Gastroesophageal sphincter (tissue), 3 donors: ENCODE results near the gene WDFY1.

Experiments
- EP300 ChIP-seq: sonication (generic); formaldehyde crosslinking; IDR thresholded peaks from one replicate; pipeline ENCODE4 v1.6.1; 2017; ENCODE audit warnings: antibody characterized with exemption, mild to moderate bottlenecking
- POLR2A ChIP-seq, 2 donors: fragments of 450-650 bp; IDR thresholded peaks; one replicate each; pipeline ENCODE4 v1.6.1; 2017; ENCODE audit warnings: antibody characterized with exemption in 2 of 2, mild to moderate bottlenecking in 2 of 2, moderate library complexity in 1 of 2
- TF ChIP-seq, protein P1 (sequence below), 4 experiments: fragments of 200-600 bp in 2 of 4; fragments of 450-650 bp in 2 of 4; sonication (generic) in 1 of 4; IDR thresholded peaks; one replicate each; pipeline ENCODE4 v1.5.1; 2017 to 2019; ENCODE audit warnings: antibody characterized with exemption in 4 of 4, mild to moderate bottlenecking in 2 of 4, moderate library complexity in 2 of 4

DNA sequence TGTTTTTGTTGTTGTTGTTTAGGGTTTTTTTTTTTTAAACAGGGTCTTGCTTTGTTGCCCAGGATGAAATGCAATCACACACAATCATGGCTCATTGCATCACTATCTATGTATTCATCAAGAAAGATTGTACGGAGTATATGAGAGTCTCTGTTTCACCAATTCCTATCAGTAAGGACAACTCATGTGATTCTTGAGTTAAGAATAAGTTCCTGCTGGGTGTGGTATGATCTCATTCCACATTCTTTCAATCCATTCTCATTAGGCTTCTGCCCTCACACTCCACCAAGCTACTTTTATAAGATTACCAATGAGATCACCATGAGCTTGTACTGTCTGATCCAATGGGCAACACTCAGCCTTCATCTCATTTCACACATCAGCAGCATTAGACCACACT, 98.6 kb downstream of the WDFY1 start:
- TF ChIP-seq, protein P1, sequence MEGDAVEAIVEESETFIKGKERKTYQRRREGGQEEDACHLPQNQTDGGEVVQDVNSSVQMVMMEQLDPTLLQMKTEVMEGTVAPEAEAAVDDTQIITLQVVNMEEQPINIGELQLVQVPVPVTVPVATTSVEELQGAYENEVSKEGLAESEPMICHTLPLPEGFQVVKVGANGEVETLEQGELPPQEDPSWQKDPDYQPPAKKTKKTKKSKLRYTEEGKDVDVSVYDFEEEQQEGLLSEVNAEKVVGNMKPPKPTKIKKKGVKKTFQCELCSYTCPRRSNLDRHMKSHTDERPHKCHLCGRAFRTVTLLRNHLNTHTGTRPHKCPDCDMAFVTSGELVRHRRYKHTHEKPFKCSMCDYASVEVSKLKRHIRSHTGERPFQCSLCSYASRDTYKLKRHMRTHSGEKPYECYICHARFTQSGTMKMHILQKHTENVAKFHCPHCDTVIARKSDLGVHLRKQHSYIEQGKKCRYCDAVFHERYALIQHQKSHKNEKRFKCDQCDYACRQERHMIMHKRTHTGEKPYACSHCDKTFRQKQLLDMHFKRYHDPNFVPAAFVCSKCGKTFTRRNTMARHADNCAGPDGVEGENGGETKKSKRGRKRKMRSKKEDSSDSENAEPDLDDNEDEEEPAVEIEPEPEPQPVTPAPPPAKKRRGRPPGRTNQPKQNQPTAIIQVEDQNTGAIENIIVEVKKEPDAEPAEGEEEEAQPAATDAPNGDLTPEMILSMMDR (IDR thresholded peaks at IDR 0.05) = no peak
- no peak for TF ChIP-seq POLR2A (IDR thresholded peaks at IDR 0.05)
- no peak for TF ChIP-seq EP300
